H1 (cell line): ENCODE data around the gene TMTC2. TPM values are rescaled to one million over a fixed set of nuclear protein-coding genes. Genes with fewer than 3 reads are reported as not detected.

Experiments
- CTBP2 ChIP-seq: IDR thresholded peaks from 2 replicates; pipeline ENCODE4 v1.7.0; 2011; ENCODE audit warnings: borderline replicate concordance, mild to moderate bottlenecking, moderate library complexity, mixed read lengths, low read length; ENCODE audit not compliant: insufficient read depth, insufficient read length
- E2F6 ChIP-seq: IDR thresholded peaks from 2 replicates; pipeline ENCODE4 v1.6.1; 2012; ENCODE audit warnings: inconsistent platforms
- EGR1 ChIP-seq: IDR thresholded peaks from 2 replicates; pipeline ENCODE4 v1.6.1; 2011; ENCODE audit warnings: low read depth, low read length, borderline replicate concordance
- EZH2 ChIP-seq: fragments of 200-600 bp; sonication (generic); IDR thresholded peaks from 2 replicates; pipeline ENCODE4 v1.7.1; 2012; ENCODE audit warnings: low read depth, mild to moderate bottlenecking, moderate library complexity, low read length, inconsistent platforms; ENCODE audit not compliant: severe bottlenecking
- JUND ChIP-seq: IDR thresholded peaks from 2 replicates; pipeline ENCODE4 v1.6.1; 2011; ENCODE audit warnings: mild to moderate bottlenecking, improper control_type of control experiment, low read length
- KDM5A ChIP-seq: fragments of 200-600 bp; IDR thresholded peaks from 2 replicates; pipeline ENCODE4 v1.7.1; 2012; ENCODE audit warnings: mild to moderate bottlenecking, low read length, inconsistent platforms, mixed read lengths
- POLR2AphosphoS5 ChIP-seq: IDR thresholded peaks from 2 replicates; pipeline ENCODE4 v1.6.1; 2011; ENCODE audit warnings: low read depth, low read length
- RXRA ChIP-seq: IDR thresholded peaks from 2 replicates; pipeline ENCODE4 v1.6.1; 2011; ENCODE audit warnings: low read depth, mild to moderate bottlenecking, low read length, moderate library complexity; ENCODE audit not compliant: insufficient read depth
- SIN3A ChIP-seq, 2 experiments: IDR thresholded peaks in 1 of 2; conservative IDR thresholded peaks in 1 of 2; 2 replicates each; pipeline ENCODE4 v1.6.1; 2011 to 2012; ENCODE audit warnings: low read length in 2 of 2, improper control_type of control experiment in 1 of 2, low read depth in 1 of 2, mild to moderate bottlenecking in 1 of 2
- TCF12 ChIP-seq: IDR thresholded peaks from 2 replicates; pipeline ENCODE4 v1.6.1; 2011; ENCODE audit warnings: low read depth, mild to moderate bottlenecking, low read length
- polyA plus RNA-seq, 7 experiments: library from polyadenylated mRNA; depleted of rRNA in 3 of 7; stranded (reverse) in 5 of 7; unstranded in 2 of 7; fragments of >200 nt in 5 of 7; fragments of 200-250 nt in 2 of 7; gene quantifications; 1 replicate in 5 of 7; 2 replicates in 1 of 7; 4 replicates in 1 of 7; pipeline versions ENCODE4 v1.2.1 to v1.2.3, GENCODE V29; 2011 to 2013; ENCODE audit warnings: missing spikeins in 2 of 7, mixed read lengths in 2 of 7
- total RNA-seq: library from RNA; stranded (reverse); fragmentation: NEBNext Ultra II Directional; extraction: Animal tissue kit (Norgen Biotek cat#: 25700); gene quantifications from 2 replicates; pipeline ENCODE4 v1.2.1, GENCODE V29; 2021
- TF ChIP-seq, protein P1 (sequence below): fragments of 300-600 bp; sonication (generic); IDR thresholded peaks from 2 replicates; pipeline ENCODE4 v1.7.1; 2012; ENCODE audit warnings: low read length, moderate library complexity, mild to moderate bottlenecking, inconsistent platforms; ENCODE audit not compliant: insufficient replicate concordance

Gene TMTC2
- total and polyA plus RNA-seq, 2 of the 8 experiments (the other 6 are each of a cell fraction or from before 2014, with no cell fraction given) = 2.3 to 3.9 TPM

- TF ChIP-seq, protein P1, sequence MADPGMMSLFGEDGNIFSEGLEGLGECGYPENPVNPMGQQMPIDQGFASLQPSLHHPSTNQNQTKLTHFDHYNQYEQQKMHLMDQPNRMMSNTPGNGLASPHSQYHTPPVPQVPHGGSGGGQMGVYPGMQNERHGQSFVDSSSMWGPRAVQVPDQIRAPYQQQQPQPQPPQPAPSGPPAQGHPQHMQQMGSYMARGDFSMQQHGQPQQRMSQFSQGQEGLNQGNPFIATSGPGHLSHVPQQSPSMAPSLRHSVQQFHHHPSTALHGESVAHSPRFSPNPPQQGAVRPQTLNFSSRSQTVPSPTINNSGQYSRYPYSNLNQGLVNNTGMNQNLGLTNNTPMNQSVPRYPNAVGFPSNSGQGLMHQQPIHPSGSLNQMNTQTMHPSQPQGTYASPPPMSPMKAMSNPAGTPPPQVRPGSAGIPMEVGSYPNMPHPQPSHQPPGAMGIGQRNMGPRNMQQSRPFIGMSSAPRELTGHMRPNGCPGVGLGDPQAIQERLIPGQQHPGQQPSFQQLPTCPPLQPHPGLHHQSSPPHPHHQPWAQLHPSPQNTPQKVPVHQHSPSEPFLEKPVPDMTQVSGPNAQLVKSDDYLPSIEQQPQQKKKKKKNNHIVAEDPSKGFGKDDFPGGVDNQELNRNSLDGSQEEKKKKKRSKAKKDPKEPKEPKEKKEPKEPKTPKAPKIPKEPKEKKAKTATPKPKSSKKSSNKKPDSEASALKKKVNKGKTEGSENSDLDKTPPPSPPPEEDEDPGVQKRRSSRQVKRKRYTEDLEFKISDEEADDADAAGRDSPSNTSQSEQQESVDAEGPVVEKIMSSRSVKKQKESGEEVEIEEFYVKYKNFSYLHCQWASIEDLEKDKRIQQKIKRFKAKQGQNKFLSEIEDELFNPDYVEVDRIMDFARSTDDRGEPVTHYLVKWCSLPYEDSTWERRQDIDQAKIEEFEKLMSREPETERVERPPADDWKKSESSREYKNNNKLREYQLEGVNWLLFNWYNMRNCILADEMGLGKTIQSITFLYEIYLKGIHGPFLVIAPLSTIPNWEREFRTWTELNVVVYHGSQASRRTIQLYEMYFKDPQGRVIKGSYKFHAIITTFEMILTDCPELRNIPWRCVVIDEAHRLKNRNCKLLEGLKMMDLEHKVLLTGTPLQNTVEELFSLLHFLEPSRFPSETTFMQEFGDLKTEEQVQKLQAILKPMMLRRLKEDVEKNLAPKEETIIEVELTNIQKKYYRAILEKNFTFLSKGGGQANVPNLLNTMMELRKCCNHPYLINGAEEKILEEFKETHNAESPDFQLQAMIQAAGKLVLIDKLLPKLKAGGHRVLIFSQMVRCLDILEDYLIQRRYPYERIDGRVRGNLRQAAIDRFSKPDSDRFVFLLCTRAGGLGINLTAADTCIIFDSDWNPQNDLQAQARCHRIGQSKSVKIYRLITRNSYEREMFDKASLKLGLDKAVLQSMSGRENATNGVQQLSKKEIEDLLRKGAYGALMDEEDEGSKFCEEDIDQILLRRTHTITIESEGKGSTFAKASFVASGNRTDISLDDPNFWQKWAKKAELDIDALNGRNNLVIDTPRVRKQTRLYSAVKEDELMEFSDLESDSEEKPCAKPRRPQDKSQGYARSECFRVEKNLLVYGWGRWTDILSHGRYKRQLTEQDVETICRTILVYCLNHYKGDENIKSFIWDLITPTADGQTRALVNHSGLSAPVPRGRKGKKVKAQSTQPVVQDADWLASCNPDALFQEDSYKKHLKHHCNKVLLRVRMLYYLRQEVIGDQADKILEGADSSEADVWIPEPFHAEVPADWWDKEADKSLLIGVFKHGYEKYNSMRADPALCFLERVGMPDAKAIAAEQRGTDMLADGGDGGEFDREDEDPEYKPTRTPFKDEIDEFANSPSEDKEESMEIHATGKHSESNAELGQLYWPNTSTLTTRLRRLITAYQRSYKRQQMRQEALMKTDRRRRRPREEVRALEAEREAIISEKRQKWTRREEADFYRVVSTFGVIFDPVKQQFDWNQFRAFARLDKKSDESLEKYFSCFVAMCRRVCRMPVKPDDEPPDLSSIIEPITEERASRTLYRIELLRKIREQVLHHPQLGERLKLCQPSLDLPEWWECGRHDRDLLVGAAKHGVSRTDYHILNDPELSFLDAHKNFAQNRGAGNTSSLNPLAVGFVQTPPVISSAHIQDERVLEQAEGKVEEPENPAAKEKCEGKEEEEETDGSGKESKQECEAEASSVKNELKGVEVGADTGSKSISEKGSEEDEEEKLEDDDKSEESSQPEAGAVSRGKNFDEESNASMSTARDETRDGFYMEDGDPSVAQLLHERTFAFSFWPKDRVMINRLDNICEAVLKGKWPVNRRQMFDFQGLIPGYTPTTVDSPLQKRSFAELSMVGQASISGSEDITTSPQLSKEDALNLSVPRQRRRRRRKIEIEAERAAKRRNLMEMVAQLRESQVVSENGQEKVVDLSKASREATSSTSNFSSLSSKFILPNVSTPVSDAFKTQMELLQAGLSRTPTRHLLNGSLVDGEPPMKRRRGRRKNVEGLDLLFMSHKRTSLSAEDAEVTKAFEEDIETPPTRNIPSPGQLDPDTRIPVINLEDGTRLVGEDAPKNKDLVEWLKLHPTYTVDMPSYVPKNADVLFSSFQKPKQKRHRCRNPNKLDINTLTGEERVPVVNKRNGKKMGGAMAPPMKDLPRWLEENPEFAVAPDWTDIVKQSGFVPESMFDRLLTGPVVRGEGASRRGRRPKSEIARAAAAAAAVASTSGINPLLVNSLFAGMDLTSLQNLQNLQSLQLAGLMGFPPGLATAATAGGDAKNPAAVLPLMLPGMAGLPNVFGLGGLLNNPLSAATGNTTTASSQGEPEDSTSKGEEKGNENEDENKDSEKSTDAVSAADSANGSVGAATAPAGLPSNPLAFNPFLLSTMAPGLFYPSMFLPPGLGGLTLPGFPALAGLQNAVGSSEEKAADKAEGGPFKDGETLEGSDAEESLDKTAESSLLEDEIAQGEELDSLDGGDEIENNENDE = no peak
- TF ChIP-seq POLR2AphosphoS5 = no peak
- TF ChIP-seq EZH2 = no peak
- TF ChIP-seq E2F6 = no peak
- TF ChIP-seq EGR1 = no peak
- no peak for TF ChIP-seq CTBP2
- TF ChIP-seq TCF12 = no peak
- no peak for TF ChIP-seq JUND
- no peak for TF ChIP-seq RXRA
- TF ChIP-seq KDM5A = no peak
- no peak for TF ChIP-seq SIN3A (conservative IDR thresholded peaks at IDR 0.05 in 1 of 2, IDR thresholded peaks at IDR 0.05 in 1 of 2; ENCODE audit: low read depth in 1 of 2, low read length in 2 of 2)
Observed at GRCh38 chr12:82666830-82667229, 19.9 kb upstream of the TMTC2 start (continued).
